Measurements from ENCODE around the gene COL1A1. TPM values are rescaled to one million over a fixed set of nuclear protein-coding genes. Genes with fewer than 3 reads are reported as not detected.

COL1A1 gene
- polyA plus RNA-seq, 3 donors: not detected

- DNase-seq: no peak
- no peaks in the 10 kb centered on the region for H3K36me3 ChIP-seq (replicated peaks in 1 of 2; ENCODE audit: control insufficient read depth in 1 of 2, insufficient read depth in 2 of 2, low read length in 2 of 2)
- WGBS (ENCODE audit: insufficient coverage): 94% methylated on average over 15 of the region's 18 CpGs
- peaks cover 9 to 13% (median 11%) of the 10 kb centered on the region in 3 donors for H3K27me3 Mint-ChIP-seq (ENCODE audit: low read depth in 3 of 3)
- H3K36me3 Mint-ChIP-seq: peaks cover 0 to 4% of the 10 kb centered on the region in 2 donors
- H3K4me1 ChIP-seq (ENCODE audit: control insufficient read depth in 1 of 2, insufficient read depth in 2 of 2, low read length in 2 of 2): peaks cover 34 to 53% of the 10 kb centered on the region in 2 donors
- no peak overlapping the region for H3K9ac ChIP-seq (ENCODE audit: insufficient read depth, low read length, poor library complexity, severe bottlenecking)
- no peak overlapping the region for H3K4me3 Mint-ChIP-seq
- no peaks in the 10 kb centered on the region for H3K9me3 ChIP-seq (replicated peaks in 1 of 2; ENCODE audit: control insufficient read depth in 1 of 2, insufficient read depth in 1 of 2, low read length in 2 of 2)
- no peaks in the 10 kb centered on the region for H3K79me2 ChIP-seq (ENCODE audit: insufficient read depth, low read length)
- intact Hi-C loops (cut with micrococcal nuclease): no loop called here
- H3K27ac Mint-ChIP-seq: peak overlapping the region in 2 of 7 donors; percentile 36 to 70
- H3K4me1 Mint-ChIP-seq: peaks cover 47% of the 10 kb centered on the region
- H3K9me3 Mint-ChIP-seq: peaks cover 0 to 5% (median 0%) of the 10 kb centered on the region in 7 donors
- H2AFZ ChIP-seq (ENCODE audit: insufficient read depth, low read depth, low read length, poor library complexity, severe bottlenecking): no peak overlapping the region
- peak overlapping the region; percentile 75 for H3K4me2 ChIP-seq (replicated peaks; ENCODE audit: extremely low read depth, low read length, poor library complexity, severe bottlenecking)
- no peaks in the 10 kb centered on the region for H3K27me3 ChIP-seq (ENCODE audit: control insufficient read depth in 2 of 2, insufficient read depth in 2 of 2, low read length in 2 of 2)
- TF ChIP-seq, protein P1, sequence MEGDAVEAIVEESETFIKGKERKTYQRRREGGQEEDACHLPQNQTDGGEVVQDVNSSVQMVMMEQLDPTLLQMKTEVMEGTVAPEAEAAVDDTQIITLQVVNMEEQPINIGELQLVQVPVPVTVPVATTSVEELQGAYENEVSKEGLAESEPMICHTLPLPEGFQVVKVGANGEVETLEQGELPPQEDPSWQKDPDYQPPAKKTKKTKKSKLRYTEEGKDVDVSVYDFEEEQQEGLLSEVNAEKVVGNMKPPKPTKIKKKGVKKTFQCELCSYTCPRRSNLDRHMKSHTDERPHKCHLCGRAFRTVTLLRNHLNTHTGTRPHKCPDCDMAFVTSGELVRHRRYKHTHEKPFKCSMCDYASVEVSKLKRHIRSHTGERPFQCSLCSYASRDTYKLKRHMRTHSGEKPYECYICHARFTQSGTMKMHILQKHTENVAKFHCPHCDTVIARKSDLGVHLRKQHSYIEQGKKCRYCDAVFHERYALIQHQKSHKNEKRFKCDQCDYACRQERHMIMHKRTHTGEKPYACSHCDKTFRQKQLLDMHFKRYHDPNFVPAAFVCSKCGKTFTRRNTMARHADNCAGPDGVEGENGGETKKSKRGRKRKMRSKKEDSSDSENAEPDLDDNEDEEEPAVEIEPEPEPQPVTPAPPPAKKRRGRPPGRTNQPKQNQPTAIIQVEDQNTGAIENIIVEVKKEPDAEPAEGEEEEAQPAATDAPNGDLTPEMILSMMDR (IDR thresholded peaks at IDR 0.05): no peak
- H3K4me3 ChIP-seq (replicated peaks in 1 of 3; ENCODE audit: low read depth in 2 of 3, low read length in 3 of 3): peak overlapping the region in 1 of 3 experiments; percentile 64
- no peaks in the 10 kb centered on the region for H4K20me1 ChIP-seq (ENCODE audit: insufficient read depth, low read length)
- H3K27ac ChIP-seq (ENCODE audit: low read depth in 1 of 2, low read length in 2 of 2): no peak overlapping the region
These were observed 18.5 kb downstream of the COL1A1 start for GRCh38 chr17:50182783-50183420.

GRCh38 chr17:50181591-50182560 is 19.6 kb downstream of the COL1A1 start:
- Mint-ChIP-seq H3K27ac (peak overlapping the region in 4 of 7 donors; percentile 6 to 55 (median 31)), H3K4me3 (no peak overlapping the region), H3K4me1 (peaks cover 49% of the 10 kb centered on the region), H3K36me3 (peaks cover 0 to 4% of the 10 kb centered on the region in 2 donors), H3K27me3 (ENCODE audit: low read depth in 3 of 3) (peaks cover 11 to 15% (median 11%) of the 10 kb centered on the region in 3 donors), H3K9me3 (peaks cover 0 to 5% (median 0%) of the 10 kb centered on the region in 7 donors)
- Histone ChIP-seq H3K27me3 (ENCODE audit: control insufficient read depth in 2 of 2, insufficient read depth in 2 of 2, low read length in 2 of 2) (no peaks in the 10 kb centered on the region), H2AFZ (ENCODE audit: insufficient read depth, low read depth, low read length, poor library complexity, severe bottlenecking) (no peak overlapping the region), H3K36me3 (replicated peaks in 1 of 2; ENCODE audit: control insufficient read depth in 1 of 2, insufficient read depth in 2 of 2, low read length in 2 of 2) (no peaks in the 10 kb centered on the region), H3K4me3 (replicated peaks in 1 of 3; ENCODE audit: low read depth in 2 of 3, low read length in 3 of 3) (no peak overlapping the region), H4K20me1 (ENCODE audit: insufficient read depth, low read length) (no peaks in the 10 kb centered on the region), H3K79me2 (ENCODE audit: insufficient read depth, low read length) (no peaks in the 10 kb centered on the region), H3K9ac (ENCODE audit: insufficient read depth, low read length, poor library complexity, severe bottlenecking) (no peak overlapping the region), H3K9me3 (replicated peaks in 1 of 2; ENCODE audit: control insufficient read depth in 1 of 2, insufficient read depth in 1 of 2, low read length in 2 of 2) (no peaks in the 10 kb centered on the region), H3K27ac (ENCODE audit: low read depth in 1 of 2, low read length in 2 of 2) (no peak overlapping the region), H3K4me1 (ENCODE audit: control insufficient read depth in 1 of 2, insufficient read depth in 2 of 2, low read length in 2 of 2) (peaks cover 35 to 55% of the 10 kb centered on the region in 2 donors), H3K4me2 (replicated peaks; ENCODE audit: extremely low read depth, low read length, poor library complexity, severe bottlenecking) (no peak overlapping the region)
- DNase-seq: no peak
- intact Hi-C loops (cut with micrococcal nuclease): no loop called here
- TF ChIP-seq, protein P1 (IDR thresholded peaks at IDR 0.05): no peak
- WGBS (ENCODE audit: insufficient coverage): 80% methylated on average over 9 of the region's 12 CpGs

All from CD14-positive monocyte (primary cell).